HEK293T (cell line): ENCODE measurements around the gene TSPAN18.
A peak's percentile ranks its signal among the peaks of the same experiment; 100 is the strongest.

Experiments
- CTCF ChIA-PET: fragments of 350-600 bp; formaldehyde crosslinking; extraction: SDS; loops from one replicate; lab custom pipeline; 2021; ENCODE audit warnings: antibody characterized with exemption, inconsistent platforms; lab: Yijun Ruan, JAX
- POLR2A ChIA-PET: fragments of 350-600 bp; formaldehyde crosslinking; extraction: SDS; loops from one replicate; lab custom pipeline; 2020; ENCODE audit warnings: antibody characterized with exemption, inconsistent platforms; lab: Yijun Ruan, JAX
- DNase-seq: peaks from one replicate; pipeline ENCODE4 v3.0.0; 2012; ENCODE audit warnings: mixed read lengths; ENCODE audit errors: extremely low spot score
- ARNT ChIP-seq: fragments of 450-650 bp; IDR thresholded peaks from 2 replicates; pipeline ENCODE4 v1.6.1; 2017; ENCODE audit warnings: mild to moderate bottlenecking
- BHLHE40 ChIP-seq: fragments of 450-650 bp; IDR thresholded peaks from 2 replicates; pipeline ENCODE4 v1.6.1; 2016; ENCODE audit warnings: mild to moderate bottlenecking, moderate library complexity, borderline replicate concordance
- CTBP1 ChIP-seq: fragments of 450-650 bp; IDR thresholded peaks from 2 replicates; pipeline ENCODE4 v1.6.1; 2016; ENCODE audit warnings: borderline replicate concordance
- ELF4 ChIP-seq: fragments of 450-650 bp; IDR thresholded peaks from 2 replicates; pipeline ENCODE4 v1.6.1; 2017; ENCODE audit warnings: antibody characterized with exemption
- FOXA1 ChIP-seq: fragments of 450-650 bp; IDR thresholded peaks from 2 replicates; pipeline ENCODE4 v1.6.1; 2016; ENCODE audit warnings: mild to moderate bottlenecking
- FOXK2 ChIP-seq: fragments of 450-650 bp; IDR thresholded peaks from 2 replicates; pipeline ENCODE4 v1.6.1; 2016; ENCODE audit warnings: mild to moderate bottlenecking
- FOXM1 ChIP-seq: fragments of 450-650 bp; IDR thresholded peaks from 2 replicates; pipeline ENCODE4 v1.6.1; 2017; ENCODE audit warnings: mild to moderate bottlenecking, borderline replicate concordance
- HDGF ChIP-seq: fragments of 450-650 bp; IDR thresholded peaks from 2 replicates; pipeline ENCODE4 v1.6.1; 2017; ENCODE audit warnings: antibody characterized with exemption, borderline replicate concordance
- L3MBTL2 ChIP-seq: fragments of 450-650 bp; conservative IDR thresholded peaks from 2 replicates; pipeline ENCODE4 v1.6.1; 2016; ENCODE audit warnings: mild to moderate bottlenecking
- LEF1 ChIP-seq: fragments of 450-650 bp; IDR thresholded peaks from 2 replicates; pipeline ENCODE4 v1.6.1; 2017; ENCODE audit warnings: mild to moderate bottlenecking, borderline replicate concordance
- NFRKB ChIP-seq: fragments of 450-650 bp; IDR thresholded peaks from 2 replicates; pipeline ENCODE4 v1.6.1; 2016; ENCODE audit warnings: mild to moderate bottlenecking, moderate library complexity
- PKNOX1 ChIP-seq: fragments of 450-650 bp; IDR thresholded peaks from 2 replicates; pipeline ENCODE4 v1.6.1; 2016
- SP1 ChIP-seq: fragments of 450-650 bp; IDR thresholded peaks from 2 replicates; pipeline ENCODE4 v1.6.1; 2017
- SUZ12 ChIP-seq: fragments of 450-650 bp; IDR thresholded peaks from 2 replicates; pipeline ENCODE4 v1.6.1; 2016; ENCODE audit warnings: mild to moderate bottlenecking
- TARDBP ChIP-seq: fragments of 450-650 bp; IDR thresholded peaks from 2 replicates; pipeline ENCODE4 v1.6.1; 2016
- ZNF384 ChIP-seq: fragments of 450-650 bp; IDR thresholded peaks from 2 replicates; pipeline ENCODE4 v1.6.1; 2016

TSPAN18 gene

GRCh38 chr11:44763121-44763820 is 36.5 kb downstream of the TSPAN18 start:
- ChIA-PET POLR2A (interaction anchor here (0.6 kb wide), 1 partner anchor 41 kb away, joined by 4 read pairs; no protein-coding TSS in a partner anchor), CTCF (interaction anchor here (0.6 kb wide), 1 partner anchor 8 kb away, joined by 6 read pairs; no protein-coding TSS in a partner anchor)
- no peak for DNase-seq
- TF ChIP-seq L3MBTL2: no peak
- no peak for TF ChIP-seq NFRKB
- TF ChIP-seq FOXA1: no peak
- no peak for TF ChIP-seq PKNOX1
- TF ChIP-seq CTBP1: no peak
- TF ChIP-seq TARDBP: no peak
- TF ChIP-seq ELF4: no peak
- TF ChIP-seq SP1: no peak
- TF ChIP-seq FOXM1: no peak
- no peak for TF ChIP-seq LEF1
- no peak for TF ChIP-seq ZNF384
- no peak for TF ChIP-seq SUZ12
- TF ChIP-seq BHLHE40: no peak

- no peak for TF ChIP-seq CTBP1
- TF ChIP-seq SP1: no peak
- no peak for TF ChIP-seq ZNF384
- TF ChIP-seq FOXA1: no peak
- TF ChIP-seq FOXM1: no peak
- no peak for TF ChIP-seq TARDBP
- no peak for TF ChIP-seq BHLHE40
- TF ChIP-seq L3MBTL2: no peak
- TF ChIP-seq ARNT: no peak
- no peak for TF ChIP-seq FOXK2
- TF ChIP-seq NFRKB: no peak
- ChIA-PET POLR2A (no interaction called here), CTCF (no interaction called here)
- DNase-seq: no peak
These were observed 37.8 kb downstream of the TSPAN18 start for GRCh38 chr11:44764583-44764982.

GRCh38 chr11:44765026-44765595 is 38.3 kb downstream of the TSPAN18 start:
- POLR2A ChIA-PET: no interaction called here
- TF ChIP-seq ELF4: no peak
- TF ChIP-seq SP1: no peak
- TF ChIP-seq LEF1: no peak
- TF ChIP-seq SUZ12: no peak
- no peak for TF ChIP-seq PKNOX1
- no peak for TF ChIP-seq BHLHE40
- no peak for TF ChIP-seq FOXA1
- TF ChIP-seq TARDBP: no peak
- no peak for TF ChIP-seq ARNT
- TF ChIP-seq L3MBTL2: no peak
- TF ChIP-seq NFRKB: no peak
- TF ChIP-seq FOXM1: no peak
- no peak for TF ChIP-seq ZNF384
- CTCF ChIA-PET: no interaction called here
- no peak for DNase-seq

- TF ChIP-seq ELF4: no peak
- no peak for TF ChIP-seq TARDBP
- TF ChIP-seq SP1: no peak
- no peak for TF ChIP-seq LEF1
- TF ChIP-seq NFRKB: no peak
- TF ChIP-seq FOXA1: no peak
- TF ChIP-seq BHLHE40: no peak
- TF ChIP-seq PKNOX1: no peak
- TF ChIP-seq SUZ12: no peak
- TF ChIP-seq CTBP1: no peak
- TF ChIP-seq ARNT: no peak
- no peak for TF ChIP-seq HDGF
- CTCF ChIA-PET: interaction anchor here (1.0 kb wide), 1 partner anchor 10 kb away, joined by 4 read pairs; no protein-coding TSS in a partner anchor
- POLR2A ChIA-PET: no interaction called here
- no peak for DNase-seq
These were observed 38.9 kb downstream of the TSPAN18 start for GRCh38 chr11:44765676-44766075.

GRCh38 chr11:44766112-44766971 is 39.6 kb downstream of the TSPAN18 start:
- TF ChIP-seq TARDBP (no peak), FOXK2 (no peak), FOXA1 (no peak), ZNF384 (no peak), SUZ12 (no peak), BHLHE40 (no peak), LEF1 (no peak), ELF4 (no peak), PKNOX1 (no peak), SP1 (no peak), HDGF (no peak), L3MBTL2 (no peak), ARNT (no peak), NFRKB (no peak), CTBP1 (no peak)
- ChIA-PET POLR2A (no interaction called here), CTCF (interaction anchor here (1.0 to 1.4 kb wide), 3 partner anchors 9 to 10 kb away, joined by 4 to 7 read pairs (median 6); no protein-coding TSS in a partner anchor)
- DNase-seq: peak; percentile 21
